GM13977 (cell line): ENCODE measurements around the gene LMNA.

Experiments used
- DNase-seq: peaks from one replicate; pipeline ENCODE4 v3.0.0; 2012; ENCODE audit warnings: low spot score
- CTCF ChIP-seq: IDR thresholded peaks from 2 replicates; pipeline ENCODE4 v1.5.1; 2012; ENCODE audit warnings: mild to moderate bottlenecking, control low read depth; ENCODE audit not compliant: insufficient read depth; ENCODE audit errors: extremely low read depth, missing control alignments
- in situ Hi-C: fragments of 300-500 bp; cut with MboI; formaldehyde crosslinking; loops from one replicate; pipeline ENCODE4 v1.12.0; 2022; ENCODE audit warnings: low sequenced_read_pairs, low pct_unique_long_range_greater_than_20kb, mixed read lengths, inconsistent platforms; ENCODE audit not compliant: unreplicated experiment

The LMNA gene

GRCh38 chr1:156155756-156156510, 41.4 kb downstream of the LMNA start:
- in situ Hi-C loops = no loop called here
- no peak for DNase-seq
- TF ChIP-seq CTCF = no peak

- TF ChIP-seq CTCF = no peak
- in situ Hi-C loops = no loop called here
- no peak for DNase-seq
Observed at GRCh38 chr1:156157506-156157905, 43.0 kb downstream of the LMNA start.

- no peak for TF ChIP-seq CTCF
- DNase-seq = no peak
- in situ Hi-C loops = no loop called here
Observed at GRCh38 chr1:156157966-156158365, 43.5 kb downstream of the LMNA start.

- in situ Hi-C loops = no loop called here
- DNase-seq = no peak
- no peak for TF ChIP-seq CTCF
Observed at GRCh38 chr1:156160000-156160742, 45.7 kb downstream of the LMNA start.

GRCh38 chr1:156160743-156161171, 46.2 kb downstream of the LMNA start:
- in situ Hi-C loops = no loop called here

More at GRCh38 chr1:156160743-156161171, 46.2 kb downstream of the LMNA start:
- DNase-seq = peak; percentile 84
- TF ChIP-seq CTCF = no peak
